Fibroblast of mammary gland (primary cell): ENCODE results near the gene WASF3.

Experiments used
- DNase-seq: peaks from one replicate; pipeline ENCODE4 v3.0.0-alpha.2; 2010; ENCODE audit warnings: low read depth
- H3K4me3 ChIP-seq: 2 replicates; pipeline ENCODE4 v1.5.1; 2011; ENCODE audit warnings: low read depth, mild to moderate bottlenecking, low read length, moderate library complexity; ENCODE audit not compliant: control insufficient read depth
- CTCF ChIP-seq: conservative IDR thresholded peaks from 2 replicates; pipeline ENCODE4 v1.5.1; 2011; ENCODE audit warnings: low read depth, low read length, inconsistent platforms; ENCODE audit not compliant: control insufficient read depth, insufficient read depth

The WASF3 gene

DNA sequence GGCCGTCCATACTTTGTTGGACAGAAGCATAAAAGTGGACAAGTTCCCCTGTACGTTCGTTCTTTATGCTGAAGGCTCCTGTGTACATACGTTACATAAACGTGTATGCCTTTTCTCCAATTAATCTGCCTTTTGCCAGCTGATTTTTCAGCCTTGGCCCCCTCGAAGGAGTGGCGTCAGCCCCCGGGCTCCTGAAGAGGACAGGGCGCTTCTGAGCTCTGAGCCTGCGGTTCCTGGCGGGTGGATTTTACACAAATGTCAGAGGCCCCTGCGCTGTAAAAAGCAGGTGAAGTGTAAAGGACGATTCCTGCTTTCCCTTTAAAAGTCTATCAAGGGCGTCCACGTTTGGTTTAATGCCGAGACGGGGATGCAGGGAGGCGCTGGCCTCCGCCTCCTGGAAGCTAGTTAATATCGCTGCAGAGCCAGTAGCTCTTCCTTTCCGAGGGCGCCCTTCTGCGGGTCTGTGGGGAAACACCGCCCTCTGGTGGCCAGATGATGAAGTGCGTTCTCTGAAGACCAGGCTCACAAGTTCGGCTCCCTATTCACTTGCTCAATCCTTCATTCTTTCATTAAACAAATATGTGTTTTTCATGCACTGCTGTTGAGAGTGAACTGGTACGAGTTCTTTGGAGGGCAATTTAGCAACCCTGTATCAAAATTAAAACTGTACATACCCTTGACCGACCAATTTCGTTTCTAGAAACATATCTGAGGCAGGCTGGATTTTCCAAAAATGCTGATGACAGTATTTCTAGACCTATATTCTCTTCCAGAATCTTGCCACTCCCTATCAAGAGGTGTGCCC is 141.1 kb downstream of the WASF3 start:
- TF ChIP-seq CTCF = peak; percentile 85
- peak; percentile 81 for DNase-seq
- peak overlapping the region; percentile 38 for H3K4me3 ChIP-seq

DNA sequence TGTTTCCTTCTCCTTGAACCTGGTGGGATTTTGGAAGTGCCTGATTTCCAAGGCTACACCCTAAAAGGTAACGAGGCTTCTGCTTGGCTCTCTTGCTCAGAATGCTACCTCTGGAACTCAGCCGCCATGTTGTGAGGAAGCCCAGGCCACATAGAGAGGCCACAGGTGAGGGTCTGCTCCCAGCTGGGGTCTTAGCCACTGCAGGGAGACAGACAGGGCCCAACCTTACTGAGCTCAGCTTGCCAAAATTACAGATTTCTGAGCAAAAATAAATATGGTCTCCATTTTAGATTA is 141.7 kb downstream of the WASF3 start:
- DNase-seq = no peak
- no peak for TF ChIP-seq CTCF
- no peak overlapping the region for H3K4me3 ChIP-seq

- no peak overlapping the region for H3K4me3 ChIP-seq
- no peak for TF ChIP-seq CTCF
- DNase-seq = no peak
These were observed 148.1 kb downstream of the WASF3 start for GRCh38 chr13:26705536-26705935.

DNA sequence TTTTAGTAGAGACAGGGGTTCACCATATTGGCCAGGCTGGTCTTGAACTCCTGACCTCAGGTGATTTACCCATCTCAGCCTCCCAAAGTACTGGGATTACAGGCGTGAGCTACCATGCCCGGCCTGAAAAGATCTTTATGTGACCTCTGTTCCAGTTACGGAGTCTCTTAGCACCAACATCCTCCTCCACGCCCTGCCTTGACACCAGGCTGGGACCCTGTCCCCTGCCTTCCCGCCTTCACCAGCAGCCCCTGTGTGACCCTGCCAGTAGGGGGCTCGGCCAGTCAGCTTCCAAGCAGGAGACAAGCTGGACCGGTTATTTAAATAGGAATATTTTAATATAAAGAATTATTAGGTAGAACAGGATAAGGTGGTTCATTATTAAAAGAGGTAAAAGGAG is 148.9 kb downstream of the WASF3 start:
- DNase-seq = no peak
- no peak for TF ChIP-seq CTCF
- H3K4me3 ChIP-seq = no peak overlapping the region

DNA sequence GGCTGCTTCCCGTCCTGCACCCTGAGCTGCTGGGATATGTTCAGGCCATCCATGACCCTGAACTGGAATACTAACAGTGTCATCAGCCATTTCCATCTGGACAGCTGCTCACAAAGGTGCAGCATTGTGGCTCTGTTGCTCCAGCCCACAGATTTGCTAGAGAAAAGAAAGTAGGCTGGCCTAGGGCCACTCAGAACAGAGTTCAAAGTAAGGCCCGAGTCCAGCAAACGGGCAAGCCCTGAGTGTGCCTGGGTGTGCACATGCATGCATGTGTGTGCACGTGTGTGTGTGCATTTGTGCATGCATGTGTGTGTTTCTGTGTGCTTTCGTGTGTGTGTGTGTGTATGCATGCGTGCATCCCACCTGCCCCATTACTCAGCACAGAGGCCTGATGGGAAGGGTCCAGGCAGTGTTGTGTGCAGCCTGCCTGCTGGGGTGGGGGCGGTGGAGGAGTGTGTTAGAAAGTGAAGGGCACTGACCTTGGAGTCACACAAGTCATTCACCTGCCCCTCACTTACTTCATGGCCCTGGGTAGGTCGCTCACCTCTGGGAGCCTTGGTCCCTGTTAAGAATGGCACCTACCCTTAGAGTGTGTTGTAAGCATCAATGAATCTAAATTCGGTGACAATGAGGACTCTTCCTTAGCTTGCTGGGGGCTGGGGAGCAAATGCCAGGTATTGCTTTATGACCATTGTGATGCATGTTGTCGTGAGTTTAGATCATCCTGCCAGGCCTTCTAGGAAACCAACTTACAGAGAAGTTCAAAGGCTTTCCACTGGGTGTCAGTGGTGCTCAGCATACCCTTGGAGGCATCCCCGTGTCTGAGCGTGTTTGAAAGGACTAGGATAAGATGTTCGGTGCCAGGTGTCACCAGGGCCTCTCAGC is 149.9 kb downstream of the WASF3 start:
- TF ChIP-seq CTCF = peak; percentile 67
- peak; percentile 57 for DNase-seq

GRCh38 chr13:26708007-26708297 is 150.5 kb downstream of the WASF3 start:
- no peak for DNase-seq
- no peak for TF ChIP-seq CTCF
- no peak overlapping the region for H3K4me3 ChIP-seq

More for the DNA sequence above, 149.9 kb downstream of the WASF3 start:
- H3K4me3 ChIP-seq = no peak overlapping the region
